Measurements from ENCODE around the gene CDC14A.
A peak's percentile ranks its signal among the peaks of the same experiment; 100 is the strongest.

Gene CDC14A

GRCh38 chr1:100354971-100355394 is 2.7 kb downstream of the CDC14A start:
- no peak for DNase-seq (ENCODE audit: low read depth in 1 of 2, low spot score in 1 of 2)
- no peaks in the 10 kb centered on the region for H3K27me3 ChIP-seq (ENCODE audit: insufficient read depth, poor library complexity, severe bottlenecking)
- TF ChIP-seq SPI1 (IDR thresholded peaks at IDR 0.05; ENCODE audit: borderline replicate concordance, low read depth) (no peak), POLR2AphosphoS5 (IDR thresholded peaks at IDR 0.05; ENCODE audit: low read depth) (no peak), GABPA (IDR thresholded peaks at IDR 0.05; ENCODE audit: low read depth) (no peak)
- TF ChIP-seq, protein P1, sequence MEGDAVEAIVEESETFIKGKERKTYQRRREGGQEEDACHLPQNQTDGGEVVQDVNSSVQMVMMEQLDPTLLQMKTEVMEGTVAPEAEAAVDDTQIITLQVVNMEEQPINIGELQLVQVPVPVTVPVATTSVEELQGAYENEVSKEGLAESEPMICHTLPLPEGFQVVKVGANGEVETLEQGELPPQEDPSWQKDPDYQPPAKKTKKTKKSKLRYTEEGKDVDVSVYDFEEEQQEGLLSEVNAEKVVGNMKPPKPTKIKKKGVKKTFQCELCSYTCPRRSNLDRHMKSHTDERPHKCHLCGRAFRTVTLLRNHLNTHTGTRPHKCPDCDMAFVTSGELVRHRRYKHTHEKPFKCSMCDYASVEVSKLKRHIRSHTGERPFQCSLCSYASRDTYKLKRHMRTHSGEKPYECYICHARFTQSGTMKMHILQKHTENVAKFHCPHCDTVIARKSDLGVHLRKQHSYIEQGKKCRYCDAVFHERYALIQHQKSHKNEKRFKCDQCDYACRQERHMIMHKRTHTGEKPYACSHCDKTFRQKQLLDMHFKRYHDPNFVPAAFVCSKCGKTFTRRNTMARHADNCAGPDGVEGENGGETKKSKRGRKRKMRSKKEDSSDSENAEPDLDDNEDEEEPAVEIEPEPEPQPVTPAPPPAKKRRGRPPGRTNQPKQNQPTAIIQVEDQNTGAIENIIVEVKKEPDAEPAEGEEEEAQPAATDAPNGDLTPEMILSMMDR (IDR thresholded peaks at IDR 0.05; ENCODE audit: insufficient read depth, low read length), result no peak
- TF ChIP-seq, protein P2, sequence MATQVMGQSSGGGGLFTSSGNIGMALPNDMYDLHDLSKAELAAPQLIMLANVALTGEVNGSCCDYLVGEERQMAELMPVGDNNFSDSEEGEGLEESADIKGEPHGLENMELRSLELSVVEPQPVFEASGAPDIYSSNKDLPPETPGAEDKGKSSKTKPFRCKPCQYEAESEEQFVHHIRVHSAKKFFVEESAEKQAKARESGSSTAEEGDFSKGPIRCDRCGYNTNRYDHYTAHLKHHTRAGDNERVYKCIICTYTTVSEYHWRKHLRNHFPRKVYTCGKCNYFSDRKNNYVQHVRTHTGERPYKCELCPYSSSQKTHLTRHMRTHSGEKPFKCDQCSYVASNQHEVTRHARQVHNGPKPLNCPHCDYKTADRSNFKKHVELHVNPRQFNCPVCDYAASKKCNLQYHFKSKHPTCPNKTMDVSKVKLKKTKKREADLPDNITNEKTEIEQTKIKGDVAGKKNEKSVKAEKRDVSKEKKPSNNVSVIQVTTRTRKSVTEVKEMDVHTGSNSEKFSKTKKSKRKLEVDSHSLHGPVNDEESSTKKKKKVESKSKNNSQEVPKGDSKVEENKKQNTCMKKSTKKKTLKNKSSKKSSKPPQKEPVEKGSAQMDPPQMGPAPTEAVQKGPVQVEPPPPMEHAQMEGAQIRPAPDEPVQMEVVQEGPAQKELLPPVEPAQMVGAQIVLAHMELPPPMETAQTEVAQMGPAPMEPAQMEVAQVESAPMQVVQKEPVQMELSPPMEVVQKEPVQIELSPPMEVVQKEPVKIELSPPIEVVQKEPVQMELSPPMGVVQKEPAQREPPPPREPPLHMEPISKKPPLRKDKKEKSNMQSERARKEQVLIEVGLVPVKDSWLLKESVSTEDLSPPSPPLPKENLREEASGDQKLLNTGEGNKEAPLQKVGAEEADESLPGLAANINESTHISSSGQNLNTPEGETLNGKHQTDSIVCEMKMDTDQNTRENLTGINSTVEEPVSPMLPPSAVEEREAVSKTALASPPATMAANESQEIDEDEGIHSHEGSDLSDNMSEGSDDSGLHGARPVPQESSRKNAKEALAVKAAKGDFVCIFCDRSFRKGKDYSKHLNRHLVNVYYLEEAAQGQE (IDR thresholded peaks at IDR 0.05; ENCODE audit: insufficient replicate concordance, low read depth), result no peak
- H3K27ac ChIP-seq (replicated peaks), result no peak overlapping the region
- H3K4me3 ChIP-seq (replicated peaks; ENCODE audit: insufficient read depth, low read length), result no peak overlapping the region

- Histone ChIP-seq H3K4me3 (replicated peaks; ENCODE audit: insufficient read depth, low read length) (no peak overlapping the region), H3K27ac (replicated peaks) (no peak overlapping the region), H3K27me3 (ENCODE audit: insufficient read depth, poor library complexity, severe bottlenecking) (no peaks in the 10 kb centered on the region)
- no peak for DNase-seq (ENCODE audit: low read depth in 1 of 2, low spot score in 1 of 2)
- TF ChIP-seq, protein P1 (IDR thresholded peaks at IDR 0.05; ENCODE audit: insufficient read depth, low read length), result no peak
- TF ChIP-seq, protein P2 (IDR thresholded peaks at IDR 0.05; ENCODE audit: insufficient replicate concordance, low read depth), result no peak
- no peak for TF ChIP-seq SPI1 (IDR thresholded peaks at IDR 0.05; ENCODE audit: borderline replicate concordance, low read depth)
- TF ChIP-seq GABPA (IDR thresholded peaks at IDR 0.05; ENCODE audit: low read depth), result no peak
- TF ChIP-seq POLR2AphosphoS5 (IDR thresholded peaks at IDR 0.05; ENCODE audit: low read depth), result no peak
Observed at GRCh38 chr1:100358210-100358609, 5.9 kb downstream of the CDC14A start.

- Histone ChIP-seq H3K27ac (replicated peaks) (peak overlapping the region; percentile 57), H3K27me3 (ENCODE audit: insufficient read depth, poor library complexity, severe bottlenecking) (no peaks in the 10 kb centered on the region), H3K4me3 (replicated peaks; ENCODE audit: insufficient read depth, low read length) (no peak overlapping the region)
- DNase-seq (ENCODE audit: low read depth in 1 of 2, low spot score in 1 of 2), result peak in 1 of 2 experiments; percentile 65
- TF ChIP-seq SPI1 (IDR thresholded peaks at IDR 0.05; ENCODE audit: borderline replicate concordance, low read depth) (peak; percentile 22; the same call in 1 of the 2 replicates), GABPA (IDR thresholded peaks at IDR 0.05; ENCODE audit: low read depth) (no peak), POLR2AphosphoS5 (IDR thresholded peaks at IDR 0.05; ENCODE audit: low read depth) (no peak)
- TF ChIP-seq, protein P1 (IDR thresholded peaks at IDR 0.05; ENCODE audit: insufficient read depth, low read length), result no peak
Observed at GRCh38 chr1:100359139-100359538, 6.8 kb downstream of the CDC14A start.
